ENCODE results near the gene VPS37B.
A peak's percentile ranks its signal among the peaks of the same experiment; 100 is the strongest.

Gene VPS37B

GRCh38 chr12:122840580-122841513 lies 55.1 kb downstream of the VPS37B start:
- CTCF ChIA-PET: interaction anchor here (1.4 to 3.3 kb wide), 2 partner anchors 20 to 47 kb away, joined by 5 to 18 read pairs; no protein-coding TSS in a partner anchor
- DNase-seq (ENCODE audit: low read depth, low spot score): no peak
- POLR2A ChIA-PET: interaction anchor here (1.2 kb wide), 1 partner anchor 392 kb away, joined by 5 read pairs; the partner anchor contains the start of gene MPHOSPH9
- no peak for TF ChIP-seq CTCF (IDR thresholded peaks at IDR 0.05; ENCODE audit: insufficient read depth, low read length, missing control alignments)
- no peak overlapping the region for H3K4me3 ChIP-seq (ENCODE audit: low read depth, low read length)

- no peak for DNase-seq (ENCODE audit: low read depth, low spot score)
- no peak overlapping the region for H3K4me3 ChIP-seq (ENCODE audit: low read depth, low read length)
- CTCF ChIA-PET: interaction anchor here (1.1 to 1.4 kb wide), 2 partner anchors 19 to 46 kb away, joined by 4 to 5 read pairs; no protein-coding TSS in a partner anchor
- TF ChIP-seq CTCF (IDR thresholded peaks at IDR 0.05; ENCODE audit: insufficient read depth, low read length, missing control alignments): no peak
- POLR2A ChIA-PET: interaction anchor here (1.2 kb wide), 1 partner anchor 393 kb away, joined by 5 read pairs; the partner anchor contains the start of gene MPHOSPH9
These were observed 55.9 kb downstream of the VPS37B start for GRCh38 chr12:122839907-122840554.

- POLR2A ChIA-PET: no interaction called here
- TF ChIP-seq CTCF (IDR thresholded peaks at IDR 0.05; ENCODE audit: insufficient read depth, low read length, missing control alignments): no peak
- CTCF ChIA-PET: no interaction called here
These were observed 57.1 kb downstream of the VPS37B start for GRCh38 chr12:122838841-122839240.

GRCh38 chr12:122837306-122838265 lies 58.3 kb downstream of the VPS37B start:
- H3K4me3 ChIP-seq (ENCODE audit: low read depth, low read length): no peak overlapping the region
- CTCF ChIA-PET: no interaction called here
- no peak for TF ChIP-seq CTCF (IDR thresholded peaks at IDR 0.05; ENCODE audit: insufficient read depth, low read length, missing control alignments)
- DNase-seq (ENCODE audit: low read depth, low spot score): no peak
- POLR2A ChIA-PET: no interaction called here

More at GRCh38 chr12:122838841-122839240, 57.1 kb downstream of the VPS37B start:
- DNase-seq (ENCODE audit: low read depth, low spot score): no peak
- no peak overlapping the region for H3K4me3 ChIP-seq (ENCODE audit: low read depth, low read length)

- no peak for DNase-seq (ENCODE audit: low read depth, low spot score)
- H3K4me3 ChIP-seq (ENCODE audit: low read depth, low read length): peak overlapping the region; percentile 63
- POLR2A ChIA-PET: interaction anchor here (1.1 kb wide), 1 partner anchor 130 kb away, joined by 4 read pairs; the partner anchor contains the start of gene ABCB9
- CTCF ChIA-PET: interaction anchor here (0.6 to 0.8 kb wide), 2 partner anchors 10 to 43 kb away, joined by 3 read pairs; no protein-coding TSS in a partner anchor
- no peak for TF ChIP-seq CTCF (IDR thresholded peaks at IDR 0.05; ENCODE audit: insufficient read depth, low read length, missing control alignments)
These were observed 59.6 kb downstream of the VPS37B start for GRCh38 chr12:122836027-122836921.

All from AG04449 (cell line).